HepG2 (cell line): Measurements from ENCODE around the gene ADARB1. TPM values are rescaled to one million over a fixed set of nuclear protein-coding genes. Genes with fewer than 3 reads are reported as not detected.

Source experiments
- ATAC-seq: fragments of 200-7000 bp; cut with Tn5 transposase; 3 replicates; pipeline ENCODE4 v1.9.1; 2020; ENCODE audit warnings: mild to moderate bottlenecking, moderate library complexity
- BruUV-seq: library from RNA; stranded (reverse); fragments of 400-500 nt; replicated peaks from 2 replicates; lab custom pipeline; 2021; lab: Mats Ljungman, UMichigan
- CTCF ChIA-PET: fragments of 300-600 bp; formaldehyde crosslinking; extraction: SDS; loops from one replicate; lab custom pipeline; 2021; ENCODE audit warnings: low total read pairs, inconsistent platforms, low intra/inter-chr PET ratio; lab: Yijun Ruan, JAX
- POLR2A ChIA-PET: fragments of 350-600 bp; sonication (Branson Sonifier 250); formaldehyde crosslinking; loops from one replicate; lab custom pipeline; 2020; ENCODE audit warnings: antibody characterized with exemption, inconsistent platforms; lab: Yijun Ruan, JAX
- DNase-seq: peaks from one replicate; pipeline ENCODE4 v3.0.0-alpha.2; 2015; ENCODE audit warnings: low spot score
- FAIRE-seq: peaks from 3 replicates; lab custom pipeline; 2011; peaks lifted over from hg19 to GRCh38; lab: Jason Lieb, UNC
- H2AFZ ChIP-seq: one replicate; pipeline ENCODE4 v1.6.1; 2011; ENCODE audit warnings: low read length, inconsistent platforms
- H3K27ac ChIP-seq: fragments of 300-600 bp; 3 replicates; pipeline ENCODE4 v1.8.0; 2011; ENCODE audit warnings: mixed run types, mild to moderate bottlenecking, mixed read lengths, low read length, inconsistent platforms; ENCODE audit not compliant: insufficient read depth; ENCODE audit errors: extremely low read length
- H3K27me3 ChIP-seq, 2 experiments: fragments of 200-600 bp in 1 of 2; 2 replicates in 1 of 2; 3 replicates in 1 of 2; pipeline versions ENCODE4 v1.6.0 to v1.8.0; 2011; ENCODE audit warnings: low read length in 2 of 2, mild to moderate bottlenecking in 2 of 2, moderate library complexity in 2 of 2, inconsistent platforms in 1 of 2; ENCODE audit not compliant: insufficient read depth in 2 of 2, control insufficient read depth in 1 of 2
- H3K36me3 ChIP-seq, 2 experiments: fragments of 200-600 bp in 1 of 2; replicated peaks in 1 of 2; 2 replicates in 1 of 2; 3 replicates in 1 of 2; pipeline versions ENCODE4 v1.5.1 to v1.8.0; 2011; ENCODE audit warnings: low read length in 2 of 2, inconsistent platforms in 1 of 2; ENCODE audit not compliant: insufficient read depth in 2 of 2, control insufficient read depth in 1 of 2
- H3K4me1 ChIP-seq: 2 replicates; pipeline ENCODE4 v1.5.1; 2012; ENCODE audit warnings: low read length, inconsistent platforms; ENCODE audit not compliant: insufficient read depth
- H3K4me2 ChIP-seq: 2 replicates; pipeline ENCODE4 v1.6.0; 2011; ENCODE audit warnings: low read depth, low read length, inconsistent platforms
- H3K4me3 ChIP-seq, 3 experiments: fragments of 200-600 bp in 1 of 3; sonication (generic), shearing (Covaris generic) in 1 of 3; replicated peaks in 1 of 3; 2 replicates each; pipeline ENCODE4 v1.5.1; 2011 to 2016; ENCODE audit warnings: low read length in 3 of 3, inconsistent platforms in 2 of 3, low read depth in 2 of 3, mild to moderate bottlenecking in 2 of 3, control low read depth in 1 of 3, mixed read lengths in 1 of 3; ENCODE audit not compliant: insufficient read depth in 1 of 3
- H3K79me2 ChIP-seq: one replicate; pipeline ENCODE4 v1.6.1; 2011; ENCODE audit warnings: low read length, inconsistent platforms; ENCODE audit not compliant: insufficient read depth
- H3K9ac ChIP-seq: 2 replicates; pipeline ENCODE4 v1.6.0; 2011; ENCODE audit warnings: mild to moderate bottlenecking, low read depth, low read length, inconsistent platforms; ENCODE audit not compliant: insufficient read depth
- H3K9me3 ChIP-seq: 2 replicates; pipeline ENCODE4 v1.5.1; 2012; ENCODE audit warnings: mild to moderate bottlenecking, low read length
- H4K20me1 ChIP-seq: 2 replicates; pipeline ENCODE4 v1.6.0; 2011; ENCODE audit warnings: inconsistent platforms, mild to moderate bottlenecking, low read length, moderate library complexity; ENCODE audit not compliant: insufficient read depth
- ZNF652 ChIP-seq: IDR thresholded peaks from 2 replicates; pipeline ENCODE4 v1.6.1; 2016; ENCODE audit warnings: low read depth, borderline replicate concordance
- WGBS: methylation state at CpG from one replicate; pipeline ENCODE4 v1.1.6; 2017; ENCODE audit warnings: low lambda C conversion rate; 5-methylcytosine and 5-hydroxymethylcytosine counted together
- in situ Hi-C: cut with HindIII; loops from 2 replicates; pipeline ENCODE4 v1.10.0; 2017; ENCODE audit warnings: low pct_unique_long_range_greater_than_20kb; ENCODE audit not compliant: extremely low pct_ligation_motif_present
- intact Hi-C: fragments of 100-400 bp; cut with micrococcal nuclease; formaldehyde crosslinking; loops from one replicate; pipeline ENCODE4 v1.10.0; 2022; ENCODE audit not compliant: unreplicated experiment
- polyA plus RNA-seq, 8 experiments: library from polyadenylated mRNA; depleted of rRNA in 3 of 8; stranded (reverse) in 7 of 8; unstranded in 1 of 8; fragments of >200 nt; fragmentation: Illumina TruSeq in 4 of 8; extraction: Trizol in 4 of 8; gene quantifications; 2 replicates each; pipeline versions ENCODE4 v1.2.1 to v1.2.3, GENCODE V29; 2011 to 2016; ENCODE audit warnings: low read depth in 4 of 8, missing spikeins in 1 of 8, mixed read lengths in 1 of 8; ENCODE audit not compliant: insufficient read depth in 1 of 8
- total RNA-seq, 5 experiments: library from RNA; depleted of rRNA; stranded (reverse); fragments of >200 nt; fragmentation: Illumina TruSeq; extraction: Trizol; gene quantifications; 2 replicates each; pipeline ENCODE4 v1.2.3, GENCODE V29; 2016; ENCODE audit warnings: low read depth in 1 of 5
- TF ChIP-seq, protein P1 (sequence below): sonication (generic); formaldehyde crosslinking; IDR thresholded peaks from 2 replicates; pipeline ENCODE4 v1.9.0; 2021; ENCODE audit warnings: mild to moderate bottlenecking, missing genetic modification reagents

Gene ADARB1
- total and polyA plus RNA-seq, 2 of the 13 experiments (the other 11 are each of a cell fraction or from before 2014, with no cell fraction given): 6.6 to 10.0 TPM

DNA sequence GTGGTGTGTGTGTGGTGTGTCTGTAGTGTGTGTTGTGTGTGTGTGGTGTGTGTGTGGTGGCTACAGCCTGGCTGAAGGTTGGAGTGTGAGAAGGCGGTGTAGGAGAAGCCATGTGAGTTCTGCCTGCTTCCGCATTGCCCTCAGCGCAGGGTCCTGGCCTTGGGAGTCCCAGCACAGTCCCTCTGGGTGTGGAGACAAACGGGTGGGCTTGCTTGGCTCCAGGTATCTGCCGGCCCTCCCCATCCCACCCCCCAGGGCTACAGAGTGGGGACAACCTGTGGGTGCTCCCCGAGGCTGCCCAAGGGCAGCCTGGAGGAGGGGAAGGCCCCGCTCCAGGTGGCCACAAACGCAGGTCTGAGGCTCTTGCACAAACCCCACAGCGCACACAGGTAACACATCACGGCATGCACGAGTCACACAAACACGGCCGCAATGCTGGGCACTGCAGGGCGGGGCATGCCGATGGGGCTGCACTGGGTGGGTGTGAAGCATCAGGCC is 31.7 kb upstream of the ADARB1 start:
- POLR2A ChIA-PET: no interaction called here
- TF ChIP-seq, protein P1, sequence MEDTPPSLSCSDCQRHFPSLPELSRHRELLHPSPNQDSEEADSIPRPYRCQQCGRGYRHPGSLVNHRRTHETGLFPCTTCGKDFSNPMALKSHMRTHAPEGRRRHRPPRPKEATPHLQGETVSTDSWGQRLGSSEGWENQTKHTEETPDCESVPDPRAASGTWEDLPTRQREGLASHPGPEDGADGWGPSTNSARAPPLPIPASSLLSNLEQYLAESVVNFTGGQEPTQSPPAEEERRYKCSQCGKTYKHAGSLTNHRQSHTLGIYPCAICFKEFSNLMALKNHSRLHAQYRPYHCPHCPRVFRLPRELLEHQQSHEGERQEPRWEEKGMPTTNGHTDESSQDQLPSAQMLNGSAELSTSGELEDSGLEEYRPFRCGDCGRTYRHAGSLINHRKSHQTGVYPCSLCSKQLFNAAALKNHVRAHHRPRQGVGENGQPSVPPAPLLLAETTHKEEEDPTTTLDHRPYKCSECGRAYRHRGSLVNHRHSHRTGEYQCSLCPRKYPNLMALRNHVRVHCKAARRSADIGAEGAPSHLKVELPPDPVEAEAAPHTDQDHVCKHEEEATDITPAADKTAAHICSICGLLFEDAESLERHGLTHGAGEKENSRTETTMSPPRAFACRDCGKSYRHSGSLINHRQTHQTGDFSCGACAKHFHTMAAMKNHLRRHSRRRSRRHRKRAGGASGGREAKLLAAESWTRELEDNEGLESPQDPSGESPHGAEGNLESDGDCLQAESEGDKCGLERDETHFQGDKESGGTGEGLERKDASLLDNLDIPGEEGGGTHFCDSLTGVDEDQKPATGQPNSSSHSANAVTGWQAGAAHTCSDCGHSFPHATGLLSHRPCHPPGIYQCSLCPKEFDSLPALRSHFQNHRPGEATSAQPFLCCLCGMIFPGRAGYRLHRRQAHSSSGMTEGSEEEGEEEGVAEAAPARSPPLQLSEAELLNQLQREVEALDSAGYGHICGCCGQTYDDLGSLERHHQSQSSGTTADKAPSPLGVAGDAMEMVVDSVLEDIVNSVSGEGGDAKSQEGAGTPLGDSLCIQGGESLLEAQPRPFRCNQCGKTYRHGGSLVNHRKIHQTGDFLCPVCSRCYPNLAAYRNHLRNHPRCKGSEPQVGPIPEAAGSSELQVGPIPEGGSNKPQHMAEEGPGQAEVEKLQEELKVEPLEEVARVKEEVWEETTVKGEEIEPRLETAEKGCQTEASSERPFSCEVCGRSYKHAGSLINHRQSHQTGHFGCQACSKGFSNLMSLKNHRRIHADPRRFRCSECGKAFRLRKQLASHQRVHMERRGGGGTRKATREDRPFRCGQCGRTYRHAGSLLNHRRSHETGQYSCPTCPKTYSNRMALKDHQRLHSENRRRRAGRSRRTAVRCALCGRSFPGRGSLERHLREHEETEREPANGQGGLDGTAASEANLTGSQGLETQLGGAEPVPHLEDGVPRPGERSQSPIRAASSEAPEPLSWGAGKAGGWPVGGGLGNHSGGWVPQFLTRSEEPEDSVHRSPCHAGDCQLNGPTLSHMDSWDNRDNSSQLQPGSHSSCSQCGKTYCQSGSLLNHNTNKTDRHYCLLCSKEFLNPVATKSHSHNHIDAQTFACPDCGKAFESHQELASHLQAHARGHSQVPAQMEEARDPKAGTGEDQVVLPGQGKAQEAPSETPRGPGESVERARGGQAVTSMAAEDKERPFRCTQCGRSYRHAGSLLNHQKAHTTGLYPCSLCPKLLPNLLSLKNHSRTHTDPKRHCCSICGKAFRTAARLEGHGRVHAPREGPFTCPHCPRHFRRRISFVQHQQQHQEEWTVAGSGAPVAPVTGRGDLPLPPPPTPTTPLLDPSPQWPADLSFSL (CRISPR knock-in tag): peak; percentile 88
- TF ChIP-seq ZNF652 (CRISPR knock-in tag): no peak

More for the DNA sequence above, 31.7 kb upstream of the ADARB1 start:
- Histone ChIP-seq H3K4me1 (peaks cover 23% of the 10 kb centered on the region), H3K79me2 (no peaks in the 10 kb centered on the region), H4K20me1 (no peaks in the 10 kb centered on the region), H3K4me2 (no peak overlapping the region), H3K27me3 (peaks cover 9 to 49% of the 10 kb centered on the region in 2 experiments; a peak in 4 of 5 replicates), H3K36me3 (no peaks in the 10 kb centered on the region), H2AFZ (no peak overlapping the region), H3K9me3 (peaks cover 14% of the 10 kb centered on the region), H3K4me3 (no peak overlapping the region), H3K27ac (no peak overlapping the region), H3K9ac (no peak overlapping the region)
- in situ Hi-C loops (no loop called here), intact Hi-C loops (no loop called here)
- no TSS peak for BruUV-seq
- 53% methylated on average over 8 of the region's 15 CpGs for WGBS
- no peak for DNase-seq
- no peak for FAIRE-seq
- CTCF ChIA-PET: no interaction called here
- ATAC-seq: no peak
